Left ventricle myocardium inferior (tissue), 1 donor: ENCODE measurements around the gene FBLN2. TPM values are rescaled to one million over a fixed set of nuclear protein-coding genes. Genes with fewer than 3 reads are reported as not detected.

Experiments
- DNase-seq: peaks from one replicate; pipeline ENCODE4 v3.0.0-alpha.2; 2020
- H3K27ac ChIP-seq: fragments of 200-600 bp; replicated peaks from 2 replicates; pipeline ENCODE4 v1.8.0; 2021
- H3K27me3 ChIP-seq: fragments of 200-600 bp; 2 replicates; pipeline ENCODE4 v1.8.0; 2021; ENCODE audit warnings: low read depth
- H3K36me3 ChIP-seq: fragments of 200-600 bp; 2 replicates; pipeline ENCODE4 v1.8.0; 2021
- H3K4me1 ChIP-seq: fragments of 200-600 bp; 2 replicates; pipeline ENCODE4 v1.8.0; 2021
- H3K4me3 ChIP-seq: fragments of 200-600 bp; 2 replicates; pipeline ENCODE4 v1.8.0; 2021; ENCODE audit warnings: mild to moderate bottlenecking, moderate library complexity
- H3K9me3 ChIP-seq: fragments of 200-600 bp; replicated peaks from 2 replicates; pipeline ENCODE4 v1.8.0; 2021
- intact Hi-C: fragments of 100-400 bp; cut with micrococcal nuclease; formaldehyde crosslinking; loops from one replicate; pipeline ENCODE4 v1.11.0; 2022
- total RNA-seq: library from RNA; stranded (reverse); fragmentation: NEBNext Ultra II Directional; extraction: Animal tissue kit (Norgen Biotek cat#: 25700); gene quantifications from one replicate; pipeline ENCODE4 v1.2.1, GENCODE V29; 2021
- TF ChIP-seq, protein P1 (sequence below): fragments of 200-600 bp; IDR thresholded peaks from 2 replicates; pipeline ENCODE4 v1.8.0; 2021; ENCODE audit warnings: antibody characterized with exemption, mild to moderate bottlenecking, borderline replicate concordance
- donor health status: DM: no; HTN: yes; CAD: no; lungs with severe emphysema.

FBLN2 gene
- total RNA-seq, 1 donor from 2014 or later = 56.7 TPM

DNA sequence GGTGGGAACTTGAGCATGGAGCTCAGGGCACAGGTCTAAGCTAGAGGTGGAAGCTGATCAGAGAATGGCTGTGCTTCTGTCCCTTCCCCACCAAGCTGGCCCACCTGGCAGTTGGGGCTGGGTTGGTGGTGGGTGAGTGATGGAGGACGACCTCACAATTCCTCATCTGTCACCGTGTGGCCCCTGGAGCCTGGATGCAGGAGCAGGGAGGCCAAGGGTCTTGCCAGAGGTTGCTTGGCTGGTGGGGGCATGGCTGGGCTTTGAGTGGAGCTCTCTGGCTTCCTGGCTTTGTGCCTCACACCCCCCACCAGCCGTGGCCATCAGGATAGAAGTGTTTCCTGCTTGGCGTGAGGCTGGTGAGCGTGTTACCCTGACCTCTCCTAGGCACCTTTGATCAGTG is 36.0 kb downstream of the FBLN2 start:
- no peak for DNase-seq
- Histone ChIP-seq H3K4me1 (peaks cover 16% of the 10 kb centered on the region), H3K27ac (no peak overlapping the region), H3K36me3 (no peaks in the 10 kb centered on the region), H3K4me3 (no peak overlapping the region), H3K27me3 (no peaks in the 10 kb centered on the region), H3K9me3 (no peaks in the 10 kb centered on the region)
- intact Hi-C loops = no loop called here
- TF ChIP-seq, protein P1, sequence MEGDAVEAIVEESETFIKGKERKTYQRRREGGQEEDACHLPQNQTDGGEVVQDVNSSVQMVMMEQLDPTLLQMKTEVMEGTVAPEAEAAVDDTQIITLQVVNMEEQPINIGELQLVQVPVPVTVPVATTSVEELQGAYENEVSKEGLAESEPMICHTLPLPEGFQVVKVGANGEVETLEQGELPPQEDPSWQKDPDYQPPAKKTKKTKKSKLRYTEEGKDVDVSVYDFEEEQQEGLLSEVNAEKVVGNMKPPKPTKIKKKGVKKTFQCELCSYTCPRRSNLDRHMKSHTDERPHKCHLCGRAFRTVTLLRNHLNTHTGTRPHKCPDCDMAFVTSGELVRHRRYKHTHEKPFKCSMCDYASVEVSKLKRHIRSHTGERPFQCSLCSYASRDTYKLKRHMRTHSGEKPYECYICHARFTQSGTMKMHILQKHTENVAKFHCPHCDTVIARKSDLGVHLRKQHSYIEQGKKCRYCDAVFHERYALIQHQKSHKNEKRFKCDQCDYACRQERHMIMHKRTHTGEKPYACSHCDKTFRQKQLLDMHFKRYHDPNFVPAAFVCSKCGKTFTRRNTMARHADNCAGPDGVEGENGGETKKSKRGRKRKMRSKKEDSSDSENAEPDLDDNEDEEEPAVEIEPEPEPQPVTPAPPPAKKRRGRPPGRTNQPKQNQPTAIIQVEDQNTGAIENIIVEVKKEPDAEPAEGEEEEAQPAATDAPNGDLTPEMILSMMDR = no peak

DNA sequence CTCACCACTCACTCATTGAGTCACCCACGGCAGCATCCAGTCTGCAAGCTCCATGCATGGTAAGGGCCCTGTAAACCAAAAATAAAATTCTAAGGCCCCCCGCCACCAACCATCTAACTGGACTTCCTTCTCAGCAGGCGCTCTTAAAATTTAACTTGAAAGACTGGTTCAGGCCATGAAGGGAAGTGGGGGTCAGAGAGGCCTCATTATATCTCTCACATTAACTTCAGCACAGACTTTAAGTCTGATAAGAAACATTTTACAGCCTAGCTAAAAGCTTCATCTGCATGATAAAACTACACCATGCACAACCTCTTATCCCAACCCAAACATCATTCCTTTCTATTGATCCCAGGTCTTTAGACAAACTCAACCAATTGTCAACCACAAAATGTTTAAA is 38.5 kb downstream of the FBLN2 start:
- H3K4me1 ChIP-seq = peaks cover 2% of the 10 kb centered on the region
- no peaks in the 10 kb centered on the region for H3K9me3 ChIP-seq
- H3K27ac ChIP-seq = no peak overlapping the region
- intact Hi-C loops = no loop called here
- TF ChIP-seq, protein P1 = no peak
- no peaks in the 10 kb centered on the region for H3K36me3 ChIP-seq
- DNase-seq = no peak
- H3K4me3 ChIP-seq = no peak overlapping the region
- H3K27me3 ChIP-seq = no peaks in the 10 kb centered on the region

DNA sequence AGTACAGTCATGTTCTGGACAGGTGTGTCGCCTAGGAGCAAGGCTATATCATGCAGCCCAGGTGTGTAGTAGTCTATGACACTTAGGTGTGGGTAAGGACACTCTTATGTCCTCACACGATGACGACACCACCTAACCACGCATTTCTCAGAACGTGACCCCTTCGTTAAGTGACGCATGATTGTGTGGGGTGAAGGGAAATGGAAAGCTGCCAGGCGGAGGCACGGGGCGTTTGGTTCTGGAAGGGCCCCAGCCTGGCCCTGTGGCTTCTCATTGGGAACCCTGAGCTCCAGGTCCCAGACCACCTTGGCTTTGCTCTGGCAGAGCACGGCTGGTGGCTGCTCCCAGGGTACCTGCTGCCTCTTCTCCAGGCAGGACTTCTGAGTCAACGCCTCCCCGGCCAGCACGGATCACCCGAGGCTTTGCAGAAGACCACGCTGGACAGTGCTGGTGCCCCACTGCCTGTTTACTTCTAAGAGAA is 39.3 kb downstream of the FBLN2 start:
- intact Hi-C loops = no loop called here
- H3K27ac ChIP-seq = no peak overlapping the region
- no peak overlapping the region for H3K4me3 ChIP-seq

DNA sequence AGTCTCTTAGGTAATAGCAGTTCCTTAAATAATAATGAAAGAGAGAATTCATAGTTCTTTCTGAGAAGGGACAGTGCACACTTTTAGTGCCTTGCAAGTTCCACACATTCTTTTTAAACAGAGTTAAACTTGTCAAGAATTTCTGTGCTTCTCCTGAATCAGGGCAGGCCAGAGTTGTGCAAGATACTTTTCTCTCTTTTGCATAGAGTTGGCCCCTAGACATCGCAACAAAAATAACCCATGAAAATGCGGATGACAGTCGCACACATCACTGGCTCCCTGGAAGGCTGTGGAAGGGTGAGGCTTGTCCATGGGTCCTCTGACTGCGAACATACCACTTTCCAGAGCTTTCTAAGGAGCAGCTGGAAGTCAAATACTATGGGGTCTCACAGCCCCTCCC is 40.1 kb downstream of the FBLN2 start:
- Histone ChIP-seq H3K4me1 (peaks cover 2% of the 10 kb centered on the region), H3K4me3 (no peak overlapping the region), H3K27ac (no peak overlapping the region), H3K27me3 (peaks cover 3% of the 10 kb centered on the region), H3K36me3 (no peaks in the 10 kb centered on the region), H3K9me3 (no peaks in the 10 kb centered on the region)
- TF ChIP-seq, protein P1 = no peak
- no peak for DNase-seq
- intact Hi-C loops = no loop called here

More for the DNA sequence above, 39.3 kb downstream of the FBLN2 start:
- no peak for DNase-seq
- no peaks in the 10 kb centered on the region for H3K9me3 ChIP-seq
- TF ChIP-seq, protein P1 = no peak
- H3K36me3 ChIP-seq = no peaks in the 10 kb centered on the region
- H3K4me1 ChIP-seq = no peaks in the 10 kb centered on the region
- H3K27me3 ChIP-seq = no peaks in the 10 kb centered on the region

DNA sequence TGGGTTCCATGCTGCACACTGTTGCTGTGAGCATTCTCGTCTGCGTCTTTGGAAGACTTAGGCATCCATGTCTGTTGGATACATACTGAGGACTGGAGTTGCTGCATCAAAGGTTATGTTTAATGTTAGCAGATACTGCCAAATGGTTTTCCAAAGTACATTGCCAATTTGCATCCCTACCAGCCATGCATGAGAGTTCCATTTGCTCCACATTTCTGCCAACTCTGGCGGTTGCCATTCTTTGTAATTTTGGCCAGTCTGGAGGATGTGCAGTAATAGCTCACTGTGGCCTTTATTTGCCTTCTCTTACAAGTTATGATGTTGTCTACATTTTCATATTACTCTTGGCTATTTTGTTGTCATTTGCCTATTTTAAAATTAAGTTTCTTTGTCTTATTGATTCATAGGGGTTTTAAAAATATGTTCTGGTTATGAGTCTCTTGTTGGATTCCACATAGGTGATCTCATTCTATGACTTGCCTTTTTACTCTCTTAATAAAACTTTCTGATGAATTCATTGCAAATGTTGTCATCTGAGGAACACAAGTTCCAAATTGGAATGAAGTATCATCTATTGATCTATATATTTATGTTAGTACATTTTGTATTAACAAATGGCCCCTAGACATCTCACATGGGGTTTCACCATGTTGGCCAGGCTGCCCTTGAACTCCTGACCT is 42.1 kb downstream of the FBLN2 start:
- H3K9me3 ChIP-seq = no peaks in the 10 kb centered on the region
- no peak overlapping the region for H3K27ac ChIP-seq
- DNase-seq = no peak
- intact Hi-C loops = no loop called here
- no peaks in the 10 kb centered on the region for H3K36me3 ChIP-seq
- TF ChIP-seq, protein P1 = no peak
- peaks cover 12% of the 10 kb centered on the region for H3K4me1 ChIP-seq
- H3K4me3 ChIP-seq = no peak overlapping the region
- H3K27me3 ChIP-seq = peaks cover 23% of the 10 kb centered on the region
